HepG2 (cell line): Measurements from ENCODE around the gene CCDC6. TPM values are rescaled to one million over a fixed set of nuclear protein-coding genes. Genes with fewer than 3 reads are reported as not detected.

Source experiments
- ATAC-seq: fragments of 200-7000 bp; cut with Tn5 transposase; 3 replicates; pipeline ENCODE4 v1.9.1; 2020; ENCODE audit warnings: mild to moderate bottlenecking, moderate library complexity
- BruUV-seq: library from RNA; stranded (reverse); fragments of 400-500 nt; replicated peaks from 2 replicates; lab custom pipeline; 2021; lab: Mats Ljungman, UMichigan
- CTCF ChIA-PET: fragments of 300-600 bp; formaldehyde crosslinking; extraction: SDS; loops from one replicate; lab custom pipeline; 2021; ENCODE audit warnings: low total read pairs, inconsistent platforms, low intra/inter-chr PET ratio; lab: Yijun Ruan, JAX
- POLR2A ChIA-PET: fragments of 350-600 bp; sonication (Branson Sonifier 250); formaldehyde crosslinking; loops from one replicate; lab custom pipeline; 2020; ENCODE audit warnings: antibody characterized with exemption, inconsistent platforms; lab: Yijun Ruan, JAX
- DNase-seq: peaks from one replicate; pipeline ENCODE4 v3.0.0-alpha.2; 2015; ENCODE audit warnings: low spot score
- FAIRE-seq: peaks from 3 replicates; lab custom pipeline; 2011; peaks lifted over from hg19 to GRCh38; lab: Jason Lieb, UNC
- H2AFZ ChIP-seq: one replicate; pipeline ENCODE4 v1.6.1; 2011; ENCODE audit warnings: low read length, inconsistent platforms
- H3K27ac ChIP-seq: fragments of 300-600 bp; 3 replicates; pipeline ENCODE4 v1.8.0; 2011; ENCODE audit warnings: mixed run types, mild to moderate bottlenecking, mixed read lengths, low read length, inconsistent platforms; ENCODE audit not compliant: insufficient read depth; ENCODE audit errors: extremely low read length
- H3K27me3 ChIP-seq, 2 experiments: fragments of 200-600 bp in 1 of 2; 2 replicates in 1 of 2; 3 replicates in 1 of 2; pipeline versions ENCODE4 v1.6.0 to v1.8.0; 2011; ENCODE audit warnings: low read length in 2 of 2, mild to moderate bottlenecking in 2 of 2, moderate library complexity in 2 of 2, inconsistent platforms in 1 of 2; ENCODE audit not compliant: insufficient read depth in 2 of 2, control insufficient read depth in 1 of 2
- H3K36me3 ChIP-seq, 2 experiments: fragments of 200-600 bp in 1 of 2; replicated peaks in 1 of 2; 2 replicates in 1 of 2; 3 replicates in 1 of 2; pipeline versions ENCODE4 v1.5.1 to v1.8.0; 2011; ENCODE audit warnings: low read length in 2 of 2, inconsistent platforms in 1 of 2; ENCODE audit not compliant: insufficient read depth in 2 of 2, control insufficient read depth in 1 of 2
- H3K4me1 ChIP-seq: 2 replicates; pipeline ENCODE4 v1.5.1; 2012; ENCODE audit warnings: low read length, inconsistent platforms; ENCODE audit not compliant: insufficient read depth
- H3K4me2 ChIP-seq: 2 replicates; pipeline ENCODE4 v1.6.0; 2011; ENCODE audit warnings: low read depth, low read length, inconsistent platforms
- H3K4me3 ChIP-seq, 3 experiments: fragments of 200-600 bp in 1 of 3; sonication (generic), shearing (Covaris generic) in 1 of 3; replicated peaks in 1 of 3; 2 replicates each; pipeline ENCODE4 v1.5.1; 2011 to 2016; ENCODE audit warnings: low read length in 3 of 3, inconsistent platforms in 2 of 3, low read depth in 2 of 3, mild to moderate bottlenecking in 2 of 3, control low read depth in 1 of 3, mixed read lengths in 1 of 3; ENCODE audit not compliant: insufficient read depth in 1 of 3
- H3K79me2 ChIP-seq: one replicate; pipeline ENCODE4 v1.6.1; 2011; ENCODE audit warnings: low read length, inconsistent platforms; ENCODE audit not compliant: insufficient read depth
- H3K9ac ChIP-seq: 2 replicates; pipeline ENCODE4 v1.6.0; 2011; ENCODE audit warnings: mild to moderate bottlenecking, low read depth, low read length, inconsistent platforms; ENCODE audit not compliant: insufficient read depth
- H3K9me3 ChIP-seq: 2 replicates; pipeline ENCODE4 v1.5.1; 2012; ENCODE audit warnings: mild to moderate bottlenecking, low read length
- H4K20me1 ChIP-seq: 2 replicates; pipeline ENCODE4 v1.6.0; 2011; ENCODE audit warnings: inconsistent platforms, mild to moderate bottlenecking, low read length, moderate library complexity; ENCODE audit not compliant: insufficient read depth
- ARID3A ChIP-seq: IDR thresholded peaks from 2 replicates; pipeline ENCODE4 v1.6.1; 2012; ENCODE audit warnings: low read depth, low read length, improper control_type of control experiment
- FOXM1 ChIP-seq: sonication (generic); formaldehyde crosslinking; IDR thresholded peaks from 2 replicates; pipeline ENCODE4 v1.5.0; 2020; ENCODE audit warnings: missing genetic modification reagents
- GLI4 ChIP-seq: sonication (generic); formaldehyde crosslinking; IDR thresholded peaks from 2 replicates; pipeline ENCODE4 v1.5.1; 2020; ENCODE audit warnings: missing genetic modification reagents, mild to moderate bottlenecking, moderate library complexity, borderline replicate concordance
- KAT7 ChIP-seq: IDR thresholded peaks from 2 replicates; pipeline ENCODE4 v1.6.1; 2018; ENCODE audit warnings: borderline replicate concordance, missing compliant biosample characterization
- KMT2B ChIP-seq: IDR thresholded peaks from 2 replicates; pipeline ENCODE4 v1.6.1; 2016; ENCODE audit warnings: missing genetic modification reagents, missing compliant biosample characterization
- MYC ChIP-seq: sonication (generic); formaldehyde crosslinking; IDR thresholded peaks from 2 replicates; pipeline ENCODE4 v1.9.0; 2021; ENCODE audit warnings: missing genetic modification reagents, borderline replicate concordance
- NFIC ChIP-seq: IDR thresholded peaks from 2 replicates; pipeline ENCODE4 v1.6.1; 2012; ENCODE audit warnings: mild to moderate bottlenecking, low read length, inconsistent platforms
- NFRKB ChIP-seq: fragments of 450-650 bp; IDR thresholded peaks from 2 replicates; pipeline ENCODE4 v1.6.1; 2017
- RFX1 ChIP-seq: fragments of 450-650 bp; IDR thresholded peaks from 2 replicates; pipeline ENCODE4 v1.6.1; 2017
- ZNF124 ChIP-seq: sonication (generic); formaldehyde crosslinking; IDR thresholded peaks from 2 replicates; pipeline ENCODE4 v1.4.0; 2020; ENCODE audit warnings: missing genetic modification reagents
- ZNF230 ChIP-seq: sonication (generic); formaldehyde crosslinking; IDR thresholded peaks from 2 replicates; pipeline ENCODE4 v1.4.0; 2020; ENCODE audit warnings: mild to moderate bottlenecking, missing genetic modification reagents
- ZNF3 ChIP-seq: IDR thresholded peaks from 2 replicates; pipeline ENCODE4 v1.7.0; 2017; ENCODE audit warnings: inconsistent platforms
- ZNF570 ChIP-seq: sonication (generic); formaldehyde crosslinking; IDR thresholded peaks from 2 replicates; pipeline ENCODE4 v1.4.0; 2020; ENCODE audit warnings: mild to moderate bottlenecking, missing genetic modification reagents, borderline replicate concordance
- ZNF891 ChIP-seq: sonication (generic); formaldehyde crosslinking; IDR thresholded peaks from 2 replicates; pipeline ENCODE4 v1.5.0; 2020; ENCODE audit warnings: mild to moderate bottlenecking, missing genetic modification reagents
- ZSCAN9 ChIP-seq: IDR thresholded peaks from 2 replicates; pipeline ENCODE4 v1.6.1; 2016; ENCODE audit warnings: borderline replicate concordance
- WGBS: methylation state at CpG from one replicate; pipeline ENCODE4 v1.1.6; 2017; ENCODE audit warnings: low lambda C conversion rate; 5-methylcytosine and 5-hydroxymethylcytosine counted together
- in situ Hi-C: cut with HindIII; loops from 2 replicates; pipeline ENCODE4 v1.10.0; 2017; ENCODE audit warnings: low pct_unique_long_range_greater_than_20kb; ENCODE audit not compliant: extremely low pct_ligation_motif_present
- intact Hi-C: fragments of 100-400 bp; cut with micrococcal nuclease; formaldehyde crosslinking; loops from one replicate; pipeline ENCODE4 v1.10.0; 2022; ENCODE audit not compliant: unreplicated experiment
- polyA plus RNA-seq, 8 experiments: library from polyadenylated mRNA; depleted of rRNA in 3 of 8; stranded (reverse) in 7 of 8; unstranded in 1 of 8; fragments of >200 nt; fragmentation: Illumina TruSeq in 4 of 8; extraction: Trizol in 4 of 8; gene quantifications; 2 replicates each; pipeline versions ENCODE4 v1.2.1 to v1.2.3, GENCODE V29; 2011 to 2016; ENCODE audit warnings: low read depth in 4 of 8, missing spikeins in 1 of 8, mixed read lengths in 1 of 8; ENCODE audit not compliant: insufficient read depth in 1 of 8
- total RNA-seq, 5 experiments: library from RNA; depleted of rRNA; stranded (reverse); fragments of >200 nt; fragmentation: Illumina TruSeq; extraction: Trizol; gene quantifications; 2 replicates each; pipeline ENCODE4 v1.2.3, GENCODE V29; 2016; ENCODE audit warnings: low read depth in 1 of 5
- TF ChIP-seq, protein P1 (sequence below): sonication (generic); formaldehyde crosslinking; IDR thresholded peaks from 2 replicates; pipeline ENCODE4 v1.4.0; 2020; ENCODE audit warnings: missing genetic modification reagents

The CCDC6 gene
- total and polyA plus RNA-seq, 2 of the 13 experiments (the other 11 are each of a cell fraction or from before 2014, with no cell fraction given), result 17.9 to 18.3 TPM

DNA sequence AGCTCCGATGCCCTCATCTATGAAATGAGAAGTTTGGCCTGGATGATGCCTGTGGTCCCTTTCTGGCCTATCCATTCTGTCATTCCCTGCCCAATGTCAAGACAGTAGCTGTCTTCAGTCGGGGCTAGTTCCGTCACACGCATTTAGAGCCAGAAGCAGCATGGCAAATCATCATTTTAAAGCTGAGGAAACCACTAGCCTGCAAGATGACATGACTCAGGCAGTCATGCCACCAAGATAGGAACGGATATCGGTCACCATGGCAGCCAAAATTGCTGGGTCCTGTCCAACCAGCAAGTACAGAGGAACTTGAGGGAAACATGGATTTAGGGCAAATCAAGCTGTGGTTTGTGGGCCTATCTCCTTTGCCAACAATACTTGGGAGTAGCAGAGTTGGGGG is 88.6 kb downstream of the CCDC6 start (continued):
- TF ChIP-seq GLI4 (CRISPR knock-in tag), result no peak
- TF ChIP-seq ZNF3 (CRISPR knock-in tag), result no peak
- no peak for TF ChIP-seq ZNF570 (CRISPR knock-in tag)
- no peak for TF ChIP-seq NFIC
- TF ChIP-seq ARID3A, result no peak
- TF ChIP-seq KAT7 (CRISPR knock-in tag), result no peak
- TF ChIP-seq ZNF124 (CRISPR knock-in tag), result no peak
- no peak for TF ChIP-seq ZNF891
- no peak for TF ChIP-seq NFRKB

GRCh38 chr10:59814878-59815277 is 91.5 kb downstream of the CCDC6 start:
- WGBS, result 98% methylated on average over 3 of the region's 3 CpGs
- ATAC-seq (no peak), FAIRE-seq (no peak)
- no peaks in the 10 kb centered on the region for H4K20me1 ChIP-seq
- H3K9me3 ChIP-seq, result no peaks in the 10 kb centered on the region
- in situ Hi-C loops, result loop anchor here (25.0 kb wide), 1 partner anchor 1028 kb away; no protein-coding TSS in a partner anchor
- TF ChIP-seq ZNF230 (no peak), MYC (no peak), RFX1 (no peak), KMT2B (CRISPR knock-in tag) (no peak), ZSCAN9 (CRISPR knock-in tag) (no peak), FOXM1 (CRISPR knock-in tag) (no peak)
- TF ChIP-seq, protein P1, sequence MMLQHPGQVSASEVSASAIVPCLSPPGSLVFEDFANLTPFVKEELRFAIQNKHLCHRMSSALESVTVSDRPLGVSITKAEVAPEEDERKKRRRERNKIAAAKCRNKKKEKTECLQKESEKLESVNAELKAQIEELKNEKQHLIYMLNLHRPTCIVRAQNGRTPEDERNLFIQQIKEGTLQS, result no peak
- TF ChIP-seq, all 625 proteins: peak for 0
- no peaks in the 10 kb centered on the region for H3K27me3 ChIP-seq
- no peak overlapping the region for H2AFZ ChIP-seq
- CTCF ChIA-PET, result no interaction called here
- no peak overlapping the region for H3K4me3 ChIP-seq
- H3K79me2 ChIP-seq, result peaks cover 2% of the 10 kb centered on the region
- DNase-seq, result no peak
- POLR2A ChIA-PET, result no interaction called here
- intact Hi-C loops, result no loop called here
- H3K4me2 ChIP-seq, result no peak overlapping the region
- H3K36me3 ChIP-seq, result peaks cover 13 to 45% of the 10 kb centered on the region in 2 experiments
- no peak overlapping the region for H3K9ac ChIP-seq
- H3K4me1 ChIP-seq, result no peaks in the 10 kb centered on the region
- no peak overlapping the region for H3K27ac ChIP-seq
- BruUV-seq, result no TSS peak
